Liver (tissue), 9 donors: ENCODE results near the gene KLRC2. TPM values are rescaled to one million over a fixed set of nuclear protein-coding genes. Genes with fewer than 3 reads are reported as not detected.

ENCODE experiments used
- DNase-seq: peaks from one replicate; pipeline ENCODE4 v3.0.0-alpha.2; 2017; ENCODE audit warnings: low spot score
- H3K27ac ChIP-seq, 2 donors: one replicate each; pipeline ENCODE4 v1.7.0; 2013; ENCODE audit warnings: inconsistent platforms in 2 of 2, low read length in 2 of 2, control low read depth in 1 of 2, low read depth in 1 of 2, mild to moderate bottlenecking in 1 of 2
- H3K27me3 ChIP-seq, 4 donors: one replicate each; pipeline versions ENCODE4 v1.6.1 to v1.7.0; 2013; ENCODE audit warnings: low read length in 3 of 4, inconsistent platforms in 1 of 4, mild to moderate bottlenecking in 1 of 4, moderate library complexity in 1 of 4; ENCODE audit not compliant: control insufficient read depth in 4 of 4, insufficient read depth in 4 of 4
- H3K36me3 ChIP-seq, 4 donors: one replicate each; pipeline versions ENCODE4 v1.6.1 to v1.7.0; 2013; ENCODE audit warnings: low read length in 3 of 4, mild to moderate bottlenecking in 3 of 4, low read depth in 1 of 4, moderate library complexity in 1 of 4; ENCODE audit not compliant: control insufficient read depth in 4 of 4, insufficient read depth in 3 of 4
- H3K4me1 ChIP-seq, 4 donors: one replicate each; pipeline versions ENCODE4 v1.6.1 to v1.7.0; 2013; ENCODE audit warnings: low read length in 3 of 4, mild to moderate bottlenecking in 3 of 4, moderate library complexity in 1 of 4; ENCODE audit not compliant: control insufficient read depth in 4 of 4, insufficient read depth in 4 of 4
- H3K4me3 ChIP-seq, 3 donors: one replicate each; pipeline versions ENCODE4 v1.6.1 to v1.7.0; 2013; ENCODE audit warnings: low read length in 3 of 3, control low read depth in 1 of 3, low read depth in 1 of 3, mild to moderate bottlenecking in 1 of 3
- H3K9ac ChIP-seq, 2 donors: one replicate each; pipeline ENCODE4 v1.7.0; 2013; ENCODE audit warnings: low read length in 2 of 2, mild to moderate bottlenecking in 2 of 2, moderate library complexity in 2 of 2, control low read depth in 1 of 2, low read depth in 1 of 2
- H3K9me3 ChIP-seq, 4 donors: one replicate each; pipeline versions ENCODE4 v1.6.1 to v1.7.0; 2013; ENCODE audit warnings: low read length in 3 of 4; ENCODE audit not compliant: control insufficient read depth in 4 of 4
- ATF3 ChIP-seq: IDR thresholded peaks from 2 replicates; pipeline ENCODE4 v1.6.1; 2016; ENCODE audit warnings: antibody characterized with exemption
- CTCF ChIP-seq: fragments of 150-350 bp; IDR thresholded peaks from 2 replicates; pipeline ENCODE4 v1.5.1; 2017; ENCODE audit warnings: improper control_type of control experiment, low read depth, low read length; ENCODE audit not compliant: missing input control
- EGR1 ChIP-seq, 2 donors: IDR thresholded peaks; 2 replicates each; pipeline ENCODE4 v1.6.1; 2016 to 2018; ENCODE audit warnings: antibody characterized with exemption in 2 of 2, low read depth in 2 of 2
- FOXA1 ChIP-seq: IDR thresholded peaks from 2 replicates; pipeline ENCODE4 v1.6.1; 2016; ENCODE audit warnings: antibody characterized with exemption
- GABPA ChIP-seq, 2 donors: IDR thresholded peaks in 1 of 2; conservative IDR thresholded peaks in 1 of 2; 2 replicates each; pipeline ENCODE4 v1.6.1; 2016; ENCODE audit warnings: antibody characterized with exemption in 2 of 2, mild to moderate bottlenecking in 1 of 2, moderate library complexity in 1 of 2
- HNF4A ChIP-seq, 2 donors: conservative IDR thresholded peaks; 2 replicates each; pipeline ENCODE4 v1.6.1; 2016; ENCODE audit warnings: antibody characterized with exemption in 2 of 2, mild to moderate bottlenecking in 2 of 2
- HNF4G ChIP-seq: IDR thresholded peaks from 2 replicates; pipeline ENCODE4 v1.6.1; 2016; ENCODE audit warnings: antibody characterized with exemption
- JUND ChIP-seq, 2 donors: IDR thresholded peaks; 2 replicates each; pipeline ENCODE4 v1.6.1; 2016; ENCODE audit warnings: antibody characterized with exemption in 2 of 2
- MAX ChIP-seq: IDR thresholded peaks from 2 replicates; pipeline ENCODE4 v1.6.1; 2016; ENCODE audit warnings: antibody characterized with exemption
- RAD21 ChIP-seq, 2 donors: IDR thresholded peaks; 2 replicates each; pipeline ENCODE4 v1.6.1; 2016; ENCODE audit warnings: antibody characterized with exemption in 2 of 2, mild to moderate bottlenecking in 2 of 2
- RXRA ChIP-seq, 2 donors: IDR thresholded peaks; 2 replicates each; pipeline ENCODE4 v1.6.1; 2017 to 2018; ENCODE audit warnings: antibody characterized with exemption in 2 of 2, mild to moderate bottlenecking in 1 of 2
- SP1 ChIP-seq: IDR thresholded peaks from 2 replicates; pipeline ENCODE4 v1.6.1; 2018; ENCODE audit warnings: antibody characterized with exemption, mild to moderate bottlenecking
- YY1 ChIP-seq: IDR thresholded peaks from 2 replicates; pipeline ENCODE4 v1.6.1; 2016; ENCODE audit warnings: antibody characterized with exemption, mild to moderate bottlenecking
- ZBTB33 ChIP-seq: IDR thresholded peaks from 2 replicates; pipeline ENCODE4 v1.6.1; 2016; ENCODE audit warnings: antibody characterized with exemption
- WGBS: extraction: QIAGEN DNeasy Blood & Tissue Kit; methylation state at CpG from one replicate; pipeline ENCODE4 v1.1.7; 2013; 5-methylcytosine and 5-hydroxymethylcytosine counted together
- polyA plus RNA-seq, 2 donors: library from polyadenylated mRNA; stranded (reverse) in 1 of 2; unstranded in 1 of 2; fragments of 200-250 nt in 1 of 2; fragments of >200 nt in 1 of 2; fragmentation: Nextera tagmentation in 1 of 2; extraction: Ambion mirVana in 1 of 2; gene quantifications; one replicate each; pipeline versions ENCODE4 v1.2.1 to v1.2.3, GENCODE V29; 2013 to 2015
- total RNA-seq, 2 donors: library from RNA; depleted of rRNA; stranded (reverse); fragments of >200 nt; gene quantifications; one replicate each; pipeline ENCODE4 v1.2.3, GENCODE V29; 2014
- TF ChIP-seq, protein P1 (sequence below): IDR thresholded peaks from 2 replicates; pipeline ENCODE4 v1.6.1; 2016; ENCODE audit warnings: antibody characterized with exemption, mild to moderate bottlenecking
- donor health status: healthy.
- donor health status: healthy.
- donor health status: healthy.
- donor health status: healthy.
- donor health status: healthy.

KLRC2 gene
- total and polyA plus RNA-seq, 4 donors = 0.13 to 1.5 (median 0.28) TPM

GRCh38 chr12:10466311-10466710 lies 30.5 kb upstream of the KLRC2 start:
- 76% methylated on average over 4 of the region's 4 CpGs for WGBS

More at GRCh38 chr12:10466311-10466710, 30.5 kb upstream of the KLRC2 start:
- no peaks in the 10 kb centered on the region for H3K4me1 ChIP-seq
- no peak for DNase-seq
- no peak overlapping the region for H3K27ac ChIP-seq
- TF ChIP-seq YY1 (no peak), SP1 (no peak), GABPA (IDR thresholded peaks at IDR 0.05 in 1 of 2, conservative IDR thresholded peaks at IDR 0.05 in 1 of 2) (no peak), RAD21 (IDR thresholded peaks at IDR 0.05) (no peak), ZBTB33 (no peak), CTCF (no peak), RXRA (IDR thresholded peaks at IDR 0.05) (no peak), MAX (no peak), FOXA1 (no peak), HNF4G (no peak), JUND (IDR thresholded peaks at IDR 0.05) (no peak), EGR1 (IDR thresholded peaks at IDR 0.05; ENCODE audit: low read depth in 2 of 2) (no peak), HNF4A (conservative IDR thresholded peaks at IDR 0.05) (no peak), ATF3 (no peak)
- TF ChIP-seq, protein P1, sequence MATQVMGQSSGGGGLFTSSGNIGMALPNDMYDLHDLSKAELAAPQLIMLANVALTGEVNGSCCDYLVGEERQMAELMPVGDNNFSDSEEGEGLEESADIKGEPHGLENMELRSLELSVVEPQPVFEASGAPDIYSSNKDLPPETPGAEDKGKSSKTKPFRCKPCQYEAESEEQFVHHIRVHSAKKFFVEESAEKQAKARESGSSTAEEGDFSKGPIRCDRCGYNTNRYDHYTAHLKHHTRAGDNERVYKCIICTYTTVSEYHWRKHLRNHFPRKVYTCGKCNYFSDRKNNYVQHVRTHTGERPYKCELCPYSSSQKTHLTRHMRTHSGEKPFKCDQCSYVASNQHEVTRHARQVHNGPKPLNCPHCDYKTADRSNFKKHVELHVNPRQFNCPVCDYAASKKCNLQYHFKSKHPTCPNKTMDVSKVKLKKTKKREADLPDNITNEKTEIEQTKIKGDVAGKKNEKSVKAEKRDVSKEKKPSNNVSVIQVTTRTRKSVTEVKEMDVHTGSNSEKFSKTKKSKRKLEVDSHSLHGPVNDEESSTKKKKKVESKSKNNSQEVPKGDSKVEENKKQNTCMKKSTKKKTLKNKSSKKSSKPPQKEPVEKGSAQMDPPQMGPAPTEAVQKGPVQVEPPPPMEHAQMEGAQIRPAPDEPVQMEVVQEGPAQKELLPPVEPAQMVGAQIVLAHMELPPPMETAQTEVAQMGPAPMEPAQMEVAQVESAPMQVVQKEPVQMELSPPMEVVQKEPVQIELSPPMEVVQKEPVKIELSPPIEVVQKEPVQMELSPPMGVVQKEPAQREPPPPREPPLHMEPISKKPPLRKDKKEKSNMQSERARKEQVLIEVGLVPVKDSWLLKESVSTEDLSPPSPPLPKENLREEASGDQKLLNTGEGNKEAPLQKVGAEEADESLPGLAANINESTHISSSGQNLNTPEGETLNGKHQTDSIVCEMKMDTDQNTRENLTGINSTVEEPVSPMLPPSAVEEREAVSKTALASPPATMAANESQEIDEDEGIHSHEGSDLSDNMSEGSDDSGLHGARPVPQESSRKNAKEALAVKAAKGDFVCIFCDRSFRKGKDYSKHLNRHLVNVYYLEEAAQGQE = no peak
- H3K4me3 ChIP-seq = no peak overlapping the region
- H3K36me3 ChIP-seq = no peaks in the 10 kb centered on the region
- H3K9me3 ChIP-seq = no peaks in the 10 kb centered on the region
- H3K9ac ChIP-seq = no peak overlapping the region
- H3K27me3 ChIP-seq = peaks cover 0 to 7% (median 0%) of the 10 kb centered on the region in 4 donors
